Neural progenitor cell (in vitro differentiated cells): ENCODE measurements around the gene KY.

Source experiments
- EZH2 ChIP-seq: fragments of 200-600 bp; sonication (generic); IDR thresholded peaks from 2 replicates; pipeline ENCODE4 v1.6.1; 2017; ENCODE audit warnings: antibody characterized with exemption, mild to moderate bottlenecking, moderate library complexity
- EZH2phosphoT487 ChIP-seq: fragments of 200-600 bp; sonication (generic); IDR thresholded peaks from 2 replicates; pipeline ENCODE4 v1.6.1; 2017; ENCODE audit warnings: antibody characterized with exemption

DNA sequence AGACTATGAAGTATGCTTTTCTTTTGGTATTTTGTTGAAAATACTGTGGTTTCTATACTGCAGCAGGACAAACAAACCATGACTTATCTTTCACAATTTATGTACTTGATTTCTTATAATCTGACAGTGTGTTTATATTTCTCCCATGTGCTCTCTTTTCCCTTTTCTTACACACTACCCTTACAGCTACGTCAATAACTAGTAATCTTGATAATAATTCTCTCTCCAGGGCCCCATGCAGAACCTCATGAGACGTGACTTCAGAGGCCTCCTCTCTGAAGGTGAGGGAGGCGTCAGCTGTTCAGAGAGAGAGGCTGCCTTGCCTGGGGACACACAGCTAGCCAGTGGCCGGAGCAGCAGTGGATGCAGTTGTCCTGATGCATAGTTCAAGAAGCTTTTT, 35.9 kb downstream of the KY start:
- TF ChIP-seq EZH2phosphoT487 (no peak), EZH2 (no peak)
